ENCODE results near the gene ZBTB44.
"Not testable (repeated sequence)": the region's sequence is repeated elsewhere in the genome, so short reads cannot be mapped to it uniquely, and the experiment has no call there.

The ZBTB44 gene

DNA sequence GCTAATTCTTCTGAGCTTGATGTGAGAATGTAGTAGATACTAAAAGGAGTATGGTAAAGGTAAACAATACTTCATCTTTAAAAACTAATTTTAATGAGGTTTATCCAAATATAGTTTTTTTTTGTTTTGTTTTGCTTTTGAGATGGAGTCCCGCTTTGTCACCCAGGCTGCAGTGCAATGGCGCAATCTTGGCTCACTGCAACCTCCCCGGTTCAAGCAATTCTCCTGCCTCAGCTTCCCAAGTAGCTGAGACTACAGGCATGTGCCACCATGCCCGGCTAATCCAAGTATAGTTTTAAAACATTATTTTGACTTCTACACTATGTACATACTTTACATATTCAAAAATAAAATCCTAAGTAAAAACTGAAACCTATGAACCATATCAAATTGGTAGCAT is 4.1 kb downstream of the ZBTB44 start:
- DNase-seq: no peak

DNA sequence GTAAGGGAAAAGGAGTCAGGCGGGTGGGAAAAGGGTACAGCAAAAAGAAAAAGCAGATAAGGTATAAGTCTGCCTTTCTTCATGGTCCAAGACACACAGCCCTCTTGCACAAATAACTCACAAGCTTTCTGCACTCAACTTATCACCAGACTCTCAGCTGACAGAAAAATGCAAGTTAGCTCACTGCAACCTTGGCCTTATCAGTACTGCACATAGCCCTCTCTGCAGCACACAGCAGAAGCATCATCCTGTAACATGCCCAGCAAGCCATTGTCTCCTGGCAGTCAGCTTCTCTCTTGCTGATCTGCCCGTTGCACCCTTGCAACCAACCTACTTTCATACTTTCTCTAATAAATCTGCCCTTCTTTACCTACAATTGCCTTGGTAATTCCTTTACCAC is 5.8 kb downstream of the ZBTB44 start:
- DNase-seq: no peak

DNA sequence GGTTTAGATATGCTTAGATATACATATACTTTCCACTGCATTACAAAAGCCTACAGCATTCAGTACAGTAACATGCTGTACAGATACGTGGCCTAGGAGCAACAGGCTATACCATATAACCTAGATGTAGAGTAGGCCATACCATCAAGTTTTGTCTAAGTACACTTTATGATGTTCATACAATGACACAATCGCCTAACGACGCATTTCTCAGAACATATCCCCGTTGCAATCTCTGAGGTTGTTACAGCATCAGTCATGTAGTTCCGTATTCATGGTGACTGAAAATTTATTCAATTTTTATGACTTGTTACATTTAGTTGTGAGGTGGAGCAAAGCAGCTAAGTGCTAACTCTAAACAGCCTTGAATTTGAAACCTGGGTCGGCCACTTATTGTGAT is 6.7 kb downstream of the ZBTB44 start:
- no peak for DNase-seq

DNA sequence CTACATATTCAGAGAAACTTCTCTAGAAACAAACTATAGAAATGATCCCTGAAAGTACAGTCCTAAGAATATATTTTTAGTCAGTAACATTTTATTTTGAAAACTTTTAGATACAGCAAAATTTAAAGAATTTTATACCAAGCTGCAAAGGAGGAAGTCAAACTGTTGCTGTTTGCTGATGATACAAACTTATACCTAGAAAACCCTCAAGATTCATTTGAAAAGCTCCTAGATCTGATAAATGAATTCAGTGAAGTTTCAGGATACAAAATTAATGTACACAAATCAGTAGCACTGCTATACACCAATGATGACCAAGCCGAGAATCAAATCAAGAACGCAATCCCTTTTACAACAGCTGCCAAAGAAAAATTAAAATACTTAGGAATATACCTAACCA is 10.1 kb downstream of the ZBTB44 start:
- no peak for DNase-seq

DNA sequence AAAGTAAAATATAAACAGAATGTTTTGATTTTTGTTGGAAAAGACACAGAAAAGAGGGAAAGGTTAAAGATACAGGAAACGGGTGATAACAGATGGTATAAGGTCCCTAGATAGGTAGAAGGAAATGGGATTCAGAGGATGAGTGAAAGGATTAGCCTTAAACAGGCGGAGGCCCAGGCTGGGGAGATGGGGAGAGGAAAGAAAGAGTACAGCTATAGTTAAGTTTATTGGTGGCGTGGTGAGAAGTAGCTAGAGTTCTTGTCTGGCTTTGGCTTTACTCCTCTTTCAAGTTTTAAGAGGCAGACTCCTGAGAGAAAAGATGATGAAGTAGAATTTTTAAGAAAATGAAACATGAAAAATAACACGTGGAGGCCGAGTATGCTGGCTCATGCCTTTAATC is 13.7 kb downstream of the ZBTB44 start:
- DNase-seq: no peak

DNA sequence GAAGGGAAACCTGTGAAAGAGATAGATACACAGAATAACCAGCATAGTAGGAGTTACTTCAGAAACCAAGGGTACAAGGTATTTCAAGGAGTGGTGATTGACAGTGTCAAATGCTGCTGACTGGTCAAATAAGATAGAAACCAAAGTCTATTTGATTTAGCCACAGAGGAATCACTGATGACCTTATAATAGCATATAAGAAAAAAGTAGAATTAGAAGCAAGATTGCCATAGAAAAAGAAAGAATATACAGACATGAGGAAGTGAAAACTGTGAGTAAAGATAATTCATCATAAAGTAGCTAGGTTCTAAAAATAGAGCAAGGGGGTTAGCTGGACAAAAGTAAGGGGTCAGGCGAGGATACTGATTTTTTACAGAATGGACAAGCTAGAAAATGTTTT is 14.2 kb downstream of the ZBTB44 start:
- DNase-seq: no peak

DNA sequence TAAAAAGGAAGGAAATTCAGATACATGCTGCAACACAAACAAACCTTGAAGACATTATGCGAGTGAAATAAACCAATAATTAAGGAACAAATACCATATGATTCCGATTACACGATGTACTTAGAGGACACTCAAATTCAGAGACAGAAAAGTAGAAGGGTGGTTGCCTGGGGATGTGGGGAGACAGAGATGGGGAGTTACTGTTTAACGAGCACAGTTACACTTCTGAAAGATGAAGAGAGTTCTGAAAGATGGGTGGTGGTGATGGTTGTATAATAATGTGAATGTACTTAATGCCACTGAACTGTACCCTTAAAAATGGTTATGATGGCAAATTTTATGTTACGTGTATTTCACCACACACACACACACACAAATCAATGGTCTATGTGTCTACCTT is 14.7 kb downstream of the ZBTB44 start:
- DNase-seq: no peak

DNA sequence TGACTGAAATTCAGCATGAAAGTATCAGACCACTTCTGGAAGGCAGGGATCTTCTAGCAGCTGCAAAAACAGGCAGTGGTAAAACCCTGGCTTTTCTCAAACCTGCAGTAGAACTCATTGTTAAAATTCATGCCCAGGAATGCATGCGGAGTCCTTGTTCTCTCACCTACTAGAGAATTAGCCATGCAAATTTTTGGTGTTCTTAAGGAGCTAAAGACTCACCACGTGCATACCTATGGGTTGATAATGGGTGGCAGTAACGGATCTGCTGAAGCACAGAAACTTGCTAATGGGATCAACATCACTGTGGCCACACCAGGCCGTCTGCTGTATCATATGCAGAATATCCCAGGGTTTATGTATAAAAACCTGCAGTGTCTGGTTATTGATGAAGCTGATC is 19.1 kb downstream of the ZBTB44 start:
- DNase-seq: no peak

DNA sequence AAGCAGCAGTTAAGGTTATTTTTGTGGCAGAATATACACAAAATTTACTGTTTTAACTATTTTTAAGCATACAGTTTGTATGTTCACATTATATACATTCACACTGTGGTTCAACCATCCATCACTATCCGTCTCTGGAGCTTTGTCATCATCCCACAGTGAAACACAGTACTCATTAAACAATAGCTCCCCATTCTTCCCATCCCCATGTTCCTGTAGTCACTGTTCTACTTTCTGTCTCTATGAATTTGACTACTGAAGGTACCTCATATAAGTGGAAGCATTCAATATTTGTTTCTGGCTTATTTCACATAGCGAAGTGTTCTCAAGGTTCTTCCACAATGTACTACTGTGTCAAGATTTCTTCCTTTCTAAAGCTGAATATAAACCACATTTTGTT is 32.6 kb downstream of the ZBTB44 start:
- no peak for DNase-seq

DNA sequence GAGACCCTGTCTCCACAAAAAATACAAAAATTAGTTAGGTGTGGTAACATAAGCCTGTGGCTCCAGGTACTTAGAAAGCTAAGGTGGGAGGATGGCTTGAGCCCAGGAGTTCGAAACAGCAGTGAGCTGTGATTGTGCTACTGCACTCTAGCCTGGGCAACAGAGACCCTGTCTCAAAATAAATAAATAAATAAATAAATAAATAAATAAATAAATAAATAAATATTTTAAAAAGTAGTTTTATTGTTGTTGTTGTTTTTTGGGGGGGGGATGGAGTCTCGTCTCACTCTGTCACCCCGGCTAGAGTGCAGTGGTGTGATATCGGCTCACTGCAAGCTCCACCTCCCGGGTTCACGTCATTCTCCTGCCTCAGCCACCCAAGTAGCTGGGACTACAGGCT is 33.4 kb downstream of the ZBTB44 start:
- not testable (repeated sequence) for DNase-seq

DNA sequence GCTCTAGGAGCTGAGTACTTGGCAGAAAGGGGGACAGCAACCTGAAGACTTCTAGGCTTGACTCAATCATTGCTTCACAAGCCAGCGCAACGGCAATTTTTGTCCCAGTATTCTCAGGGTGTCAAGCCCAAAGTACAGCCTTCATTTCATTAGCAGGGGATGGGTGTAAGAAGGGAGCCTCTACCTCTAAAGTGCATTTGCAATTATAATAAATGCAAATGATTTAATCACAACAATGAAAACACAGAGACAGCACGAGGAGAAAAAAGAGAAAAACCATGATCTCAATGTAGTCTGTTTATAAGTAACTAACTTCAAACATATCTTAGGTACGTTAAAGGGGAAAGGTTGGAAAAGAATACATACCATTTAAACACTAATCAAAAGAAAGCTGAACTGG is 34.7 kb downstream of the ZBTB44 start:
- no peak for DNase-seq

DNA sequence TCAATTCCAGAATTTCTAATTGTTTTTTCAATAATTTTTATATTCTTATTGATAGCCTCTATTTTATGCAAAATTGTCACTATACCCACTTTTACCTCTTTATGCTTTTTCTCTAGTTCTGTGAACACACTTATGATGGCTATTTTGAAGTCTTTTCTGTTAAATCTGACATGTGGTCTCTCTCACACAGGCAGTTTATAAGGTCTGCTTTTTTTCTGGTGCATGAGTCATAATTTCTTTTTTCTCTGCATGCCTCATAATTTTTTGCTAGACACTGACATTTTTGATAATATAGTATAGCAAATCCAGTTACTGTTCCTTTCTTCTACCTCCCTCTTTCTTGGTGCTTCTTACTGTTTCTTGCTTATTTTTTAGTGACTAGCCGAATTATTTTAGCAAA is 36.0 kb downstream of the ZBTB44 start:
- no peak for DNase-seq

DNA sequence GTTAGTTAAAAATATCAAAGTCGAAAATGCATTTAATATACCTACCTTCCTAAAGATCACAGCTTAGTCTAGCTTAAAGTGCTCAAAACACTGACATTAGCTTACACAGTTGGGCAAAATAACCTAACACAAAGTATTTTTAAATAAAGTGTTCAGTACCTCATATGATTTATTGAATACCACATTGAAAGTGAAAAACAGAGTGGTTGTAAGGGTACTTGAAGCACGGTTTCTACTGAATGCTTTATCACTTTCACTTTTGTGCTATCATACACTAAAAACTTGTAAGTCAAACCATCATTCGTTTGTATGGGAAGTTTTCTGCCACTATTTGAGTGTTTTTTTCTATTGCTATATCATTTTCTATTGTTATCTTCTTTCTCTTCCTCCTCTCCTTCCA is 36.6 kb downstream of the ZBTB44 start:
- no peak for DNase-seq

DNA sequence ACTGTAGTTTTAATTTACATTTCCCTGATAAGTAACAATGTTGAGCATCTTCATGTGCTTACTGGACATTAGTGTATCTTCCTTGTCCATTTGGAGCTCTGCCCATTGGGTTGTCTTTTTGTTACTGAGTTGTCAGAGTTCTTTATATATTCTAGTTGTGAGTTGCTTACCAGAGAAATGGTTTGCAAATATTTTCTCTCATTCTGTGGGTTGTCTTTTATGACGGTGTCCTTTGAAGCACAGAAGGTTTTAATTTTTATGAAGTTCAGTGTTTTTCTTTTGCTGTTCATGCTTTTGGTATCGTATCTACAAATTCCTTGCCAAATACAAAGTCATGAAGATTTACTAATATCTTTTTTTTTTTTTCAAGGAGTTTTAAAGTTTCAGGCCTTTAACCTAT is 42.4 kb downstream of the ZBTB44 start:
- DNase-seq: no peak

DNA sequence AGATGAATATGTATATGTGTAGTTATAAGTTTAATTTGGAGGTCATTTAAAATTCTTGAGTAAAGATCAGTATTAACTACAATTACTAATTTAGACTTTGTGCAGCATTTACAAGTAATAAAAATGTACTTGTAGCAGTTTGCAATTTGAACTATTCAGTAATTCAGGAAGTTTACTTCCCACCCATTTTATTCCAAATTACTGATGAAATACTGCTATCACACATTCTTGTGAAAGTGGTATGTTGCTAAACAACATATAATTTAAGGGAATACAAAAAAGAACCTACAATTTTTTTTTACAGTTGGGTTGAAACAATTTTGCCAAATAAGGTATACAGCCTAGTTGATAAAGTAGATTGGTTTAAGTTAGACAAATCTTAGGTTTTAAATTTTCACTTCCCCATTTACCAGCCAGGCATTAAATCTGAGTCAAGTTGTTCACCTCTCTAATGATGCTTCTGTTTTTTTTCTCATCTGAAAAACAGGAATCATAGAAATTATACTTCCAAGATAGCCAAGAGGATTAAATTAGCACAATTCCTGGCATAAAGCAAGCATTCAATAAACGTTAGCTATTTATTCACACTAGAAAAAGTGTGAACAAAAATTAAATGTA is 45.3 kb downstream of the ZBTB44 start:
- DNase-seq: no peak

DNA sequence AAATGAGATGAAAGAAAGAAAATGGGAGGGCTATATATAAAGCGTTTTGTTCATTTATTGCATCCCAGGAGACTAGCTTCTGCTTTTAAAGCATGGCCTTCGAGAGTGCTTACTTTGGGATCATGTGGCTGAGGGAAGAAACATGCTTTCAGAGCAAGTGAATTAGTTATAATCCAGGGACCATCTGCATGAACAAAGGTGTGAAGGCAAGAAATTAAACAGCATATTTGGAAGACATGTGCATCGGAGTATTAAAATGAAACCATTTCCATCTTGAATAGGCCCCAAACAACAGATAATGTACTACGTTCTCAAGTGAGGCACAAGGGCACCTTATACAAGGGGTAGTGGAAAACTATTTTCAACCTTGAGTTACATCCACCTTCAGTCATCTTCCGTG is 51.4 kb downstream of the ZBTB44 start:
- no peak for DNase-seq

DNA sequence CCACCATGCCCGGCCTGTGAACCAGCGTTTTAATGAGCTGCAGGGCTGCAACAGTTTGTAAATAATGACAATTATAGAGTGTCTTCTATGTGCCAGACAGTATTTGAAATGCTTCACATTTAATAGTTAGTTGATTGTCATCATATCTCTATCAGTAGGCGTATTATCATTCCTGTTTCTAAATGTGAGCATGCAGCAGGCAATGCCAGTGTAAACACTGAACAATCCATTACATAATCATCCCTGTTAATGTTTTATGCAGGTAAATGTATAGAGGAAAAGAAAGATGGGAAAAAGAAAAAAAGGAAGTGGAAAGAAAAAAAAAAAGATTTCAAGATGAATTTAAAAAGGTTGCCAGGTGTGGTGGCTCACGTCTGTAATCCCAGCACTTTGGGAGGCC is 52.3 kb downstream of the ZBTB44 start:
- no peak for DNase-seq

DNA sequence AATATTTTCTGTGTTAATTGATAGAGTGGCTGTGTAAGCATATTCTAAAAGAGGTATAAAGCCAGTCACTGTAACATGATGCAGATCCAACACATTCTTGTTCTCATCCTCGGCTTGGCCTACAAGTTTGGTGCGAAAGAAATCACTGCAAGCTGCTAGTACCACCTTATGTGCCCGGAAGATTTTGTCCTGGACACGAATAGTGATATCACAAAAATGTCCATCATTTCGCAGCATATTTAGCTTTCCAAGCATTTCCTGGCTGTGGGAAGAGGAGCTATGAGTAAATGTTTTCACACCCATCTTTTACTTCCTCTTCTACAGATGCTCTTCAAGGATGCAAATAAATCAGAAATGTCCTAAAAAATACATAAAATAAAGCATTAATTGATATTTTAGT is 53.1 kb downstream of the ZBTB44 start:
- no peak for DNase-seq

DNA sequence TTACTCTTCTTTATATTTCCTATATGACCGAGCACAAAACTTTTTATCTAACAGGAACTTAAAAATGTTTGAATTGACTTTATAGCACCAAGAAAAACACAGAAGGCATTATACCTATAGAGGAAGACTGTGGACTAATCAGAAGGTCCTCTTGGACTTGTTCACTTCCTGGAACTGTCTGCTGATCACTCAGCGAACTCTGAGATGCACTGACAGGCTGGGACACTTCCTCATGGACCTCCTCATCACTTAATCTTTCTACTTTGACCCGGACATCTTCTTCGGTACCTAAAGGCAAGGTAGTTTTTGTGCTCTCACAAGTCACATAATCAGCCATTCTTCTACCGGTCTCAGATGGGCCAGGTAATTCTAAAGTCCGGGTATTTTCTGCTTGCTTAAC is 54.0 kb downstream of the ZBTB44 start:
- DNase-seq: no peak

DNA sequence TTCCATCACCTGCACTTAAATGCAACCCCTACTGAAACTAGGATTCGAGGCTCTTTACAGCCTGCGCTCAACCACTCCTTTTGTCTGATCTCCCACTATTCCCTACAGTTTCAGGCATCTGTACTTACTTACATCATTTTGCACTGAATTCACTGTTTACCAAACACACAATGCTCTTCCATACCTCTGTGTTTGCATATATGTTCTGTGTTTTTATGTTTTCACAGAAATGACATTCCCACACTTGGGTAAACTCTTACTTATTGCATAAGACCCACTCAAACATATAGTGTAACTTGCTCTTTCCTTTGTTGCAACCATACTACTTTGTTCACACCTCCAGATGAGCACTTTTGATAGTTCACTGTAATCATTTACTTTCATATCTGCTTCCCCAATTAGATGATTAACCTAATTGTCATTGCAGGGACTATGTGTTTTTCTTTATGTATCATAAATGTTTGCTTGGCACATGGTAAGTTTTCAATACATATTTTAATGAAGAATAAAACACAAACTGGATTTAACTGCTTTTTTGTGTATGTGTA is 54.6 kb downstream of the ZBTB44 start:
- no peak for DNase-seq

DNA sequence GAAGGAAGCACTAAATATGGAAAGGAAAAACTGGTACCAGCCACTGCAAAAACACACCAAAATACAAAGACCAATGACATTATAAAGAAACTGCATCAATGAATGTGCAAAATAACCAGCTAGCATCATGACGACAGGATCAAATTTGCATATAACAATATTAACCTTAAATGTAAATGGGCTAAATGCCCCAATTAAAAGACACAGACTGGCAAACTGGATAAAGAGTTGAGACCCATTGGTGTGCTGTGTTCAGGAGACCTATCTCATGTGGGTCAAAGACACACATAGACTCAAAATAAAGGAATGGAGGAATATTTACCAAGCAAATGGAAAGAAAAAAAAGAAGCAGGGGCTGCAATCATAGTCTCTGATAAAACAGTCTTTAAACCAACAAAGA is 63.0 kb downstream of the ZBTB44 start:
- not testable (repeated sequence) for DNase-seq

DNA sequence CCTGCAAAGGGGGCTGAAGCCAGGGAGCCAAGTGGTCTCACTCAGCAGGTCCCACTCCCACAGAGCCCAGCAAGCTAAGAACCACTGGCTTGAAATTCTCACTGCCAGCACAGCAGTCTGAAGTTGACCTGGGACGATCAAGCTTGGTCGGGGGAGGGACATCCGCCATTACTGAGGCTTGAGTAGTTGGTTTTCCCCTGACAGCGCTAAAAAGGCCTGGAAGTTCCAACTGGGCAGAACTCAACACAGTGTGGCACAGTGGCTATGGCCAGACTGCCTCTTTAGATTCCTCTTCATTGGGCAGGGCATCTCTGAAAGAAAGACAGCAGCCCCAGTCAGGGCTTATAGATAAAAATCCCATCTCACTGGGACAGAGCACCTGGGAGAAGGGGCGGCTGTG is 64.8 kb downstream of the ZBTB44 start:
- DNase-seq: not testable (repeated sequence)

DNA sequence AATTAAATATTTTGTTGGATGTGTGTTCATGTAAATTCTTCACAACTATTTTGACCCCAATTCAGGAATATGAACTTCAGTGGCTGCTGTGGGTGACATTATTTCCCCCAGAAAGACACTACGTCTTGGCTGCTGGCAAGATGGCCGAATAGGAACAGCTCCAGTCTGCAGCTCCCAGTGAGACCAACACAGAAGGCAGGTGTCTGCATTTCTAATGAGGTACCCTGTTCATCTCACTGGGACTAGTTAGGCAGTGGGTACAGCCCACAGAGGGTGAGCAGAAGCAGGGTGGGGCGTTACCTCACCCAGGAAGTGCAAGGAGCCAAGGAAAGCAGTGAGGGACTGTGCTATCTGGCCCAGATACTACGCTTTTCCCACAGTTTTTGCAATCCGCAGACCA is 65.3 kb downstream of the ZBTB44 start:
- DNase-seq: no peak

DNA sequence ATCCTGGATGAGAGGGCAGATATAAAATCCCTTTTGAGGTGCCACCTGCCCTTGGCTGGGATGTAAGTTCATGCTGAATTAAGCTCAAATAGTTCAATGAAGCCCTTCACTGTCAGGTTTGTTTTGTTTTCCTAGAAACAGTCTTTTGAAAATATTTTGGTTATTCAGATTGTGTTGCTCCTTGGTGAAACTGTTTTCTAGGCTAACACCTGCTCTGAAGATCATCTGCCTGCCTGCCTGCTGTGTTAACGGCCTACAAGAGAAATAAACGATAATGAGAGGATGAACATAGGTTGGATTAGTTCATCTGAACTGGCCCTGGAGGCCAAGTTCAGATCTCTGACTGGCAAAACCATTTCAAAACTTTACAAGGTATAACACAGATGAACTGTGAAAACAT is 67.4 kb downstream of the ZBTB44 start:
- DNase-seq: no peak

DNA sequence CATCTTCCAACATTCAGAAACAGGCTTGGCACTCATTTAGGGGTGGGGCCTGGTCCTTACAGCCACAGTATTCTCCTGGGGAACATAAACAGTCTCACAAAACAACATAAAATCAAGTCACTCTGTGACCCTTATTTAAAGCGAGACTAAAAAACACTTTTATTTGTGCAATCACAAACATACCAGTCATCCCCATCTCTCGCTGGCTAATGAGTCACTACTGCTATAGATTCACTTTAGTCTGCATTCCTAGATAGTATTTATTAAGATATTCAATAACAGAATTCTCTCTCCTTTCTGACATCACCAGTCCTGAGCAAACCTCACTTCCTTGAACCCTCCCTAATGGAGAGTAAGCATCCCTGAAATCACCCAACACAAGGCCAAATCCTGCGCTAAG is 68.0 kb downstream of the ZBTB44 start:
- no peak for DNase-seq

DNA sequence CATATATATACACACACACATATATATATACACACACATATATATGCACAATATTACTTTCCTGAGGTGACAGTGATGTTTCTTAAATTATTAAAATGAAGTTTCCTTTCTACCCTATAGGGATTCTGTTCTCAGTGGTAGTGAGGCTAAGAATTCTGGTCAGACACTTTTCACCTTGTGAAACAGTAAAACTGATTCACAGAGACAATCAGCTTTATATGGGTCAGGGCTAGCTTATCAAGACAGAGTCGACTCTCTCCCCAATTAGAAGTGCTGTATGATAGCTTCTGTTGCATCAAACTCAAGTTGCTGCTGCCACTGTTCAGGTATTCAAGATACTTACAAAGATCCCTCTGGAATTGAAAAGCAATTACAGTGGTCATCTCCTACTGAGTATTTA is 68.4 kb downstream of the ZBTB44 start:
- no peak for DNase-seq
